DOHH2 (cell line): Measurements from ENCODE around the gene MUC5B.

Source experiments
- CTCF ChIP-seq: fragments of 200-600 bp; sonication (generic); IDR thresholded peaks from one replicate; pipeline ENCODE4 v1.5.1; 2014; ENCODE audit warnings: antibody characterized with exemption, mild to moderate bottlenecking, low read depth, low read length; ENCODE audit not compliant: poor library complexity, severe bottlenecking
- EZH2phosphoT487 ChIP-seq: fragments of 200-600 bp; sonication (generic); IDR thresholded peaks from 2 replicates; pipeline ENCODE4 v1.6.1; 2017; ENCODE audit warnings: borderline replicate concordance, mild to moderate bottlenecking, antibody characterized with exemption, low read length, moderate library complexity, mixed read lengths

- TF ChIP-seq CTCF, result no peak
- no peak for TF ChIP-seq EZH2phosphoT487
Measured at GRCh38 chr11:1283906-1284305, 61.0 kb downstream of the MUC5B start.
